ENCODE data around the gene QRICH1. TPM values are rescaled to one million over a fixed set of nuclear protein-coding genes. Genes with fewer than 3 reads are reported as not detected.
A peak's percentile ranks its signal among the peaks of the same experiment; 100 is the strongest.

The QRICH1 gene
- total RNA-seq, 1 experiment from 2014 or later = 151 TPM

DNA sequence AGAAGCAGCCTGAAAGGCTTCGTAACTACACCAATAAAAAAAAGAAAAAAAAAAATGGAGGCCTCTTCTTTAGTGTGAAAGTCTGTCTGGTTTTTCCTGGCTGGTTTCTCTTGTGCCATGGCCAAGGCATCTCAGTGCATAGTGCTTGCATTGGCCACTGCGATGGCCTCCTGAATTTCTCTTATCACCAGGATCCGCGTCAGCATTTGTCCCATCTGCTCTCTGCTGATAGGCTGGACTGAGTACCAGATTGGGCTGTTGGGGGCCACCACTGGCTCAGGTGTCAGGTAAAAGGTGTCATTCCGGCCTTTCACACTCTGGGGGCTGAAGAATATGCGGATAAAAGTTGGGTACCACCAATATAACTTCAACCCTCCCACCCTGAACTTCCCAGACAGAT lies 63.5 kb downstream of the QRICH1 start:
- no peak overlapping the region for H2BK5ac ChIP-seq (ENCODE audit: insufficient read length, low read length)
- H2AK5ac ChIP-seq (ENCODE audit: insufficient read length, low read length) = no peak overlapping the region
- no peaks in the 10 kb centered on the region for H3K79me1 ChIP-seq (ENCODE audit: insufficient read depth, low read depth, low read length, poor library complexity, severe bottlenecking)
- Mint-ChIP-seq H3K4me1 (peaks cover 13 to 20% of the 10 kb centered on the region in 2 experiments), H3K4me3 (peak overlapping the region in 1 of 2 experiments; percentile 61; a peak in 1 of 5 replicates), H3K36me3 (ENCODE audit: insufficient read depth in 1 of 3, low read depth in 3 of 3) (peaks cover 56 to 91% (median 75%) of the 10 kb centered on the region in 3 experiments), H3K27ac (peak overlapping the region in 1 of 3 experiments; percentile 48; a peak in 1 of 7 replicates), H3K27me3 (ENCODE audit: low read depth) (no peaks in the 10 kb centered on the region; the same call in none of the 2 replicates), H3K9me3 (no peaks in the 10 kb centered on the region)
- H3K79me2 ChIP-seq (ENCODE audit: insufficient read depth, low read length) = no peaks in the 10 kb centered on the region
- no peak overlapping the region for H3T11ph ChIP-seq (ENCODE audit: low read length)
- no peak overlapping the region for H3K9ac ChIP-seq (ENCODE audit: extremely low read depth, insufficient read length, low read length)
- TF ChIP-seq, protein P1, sequence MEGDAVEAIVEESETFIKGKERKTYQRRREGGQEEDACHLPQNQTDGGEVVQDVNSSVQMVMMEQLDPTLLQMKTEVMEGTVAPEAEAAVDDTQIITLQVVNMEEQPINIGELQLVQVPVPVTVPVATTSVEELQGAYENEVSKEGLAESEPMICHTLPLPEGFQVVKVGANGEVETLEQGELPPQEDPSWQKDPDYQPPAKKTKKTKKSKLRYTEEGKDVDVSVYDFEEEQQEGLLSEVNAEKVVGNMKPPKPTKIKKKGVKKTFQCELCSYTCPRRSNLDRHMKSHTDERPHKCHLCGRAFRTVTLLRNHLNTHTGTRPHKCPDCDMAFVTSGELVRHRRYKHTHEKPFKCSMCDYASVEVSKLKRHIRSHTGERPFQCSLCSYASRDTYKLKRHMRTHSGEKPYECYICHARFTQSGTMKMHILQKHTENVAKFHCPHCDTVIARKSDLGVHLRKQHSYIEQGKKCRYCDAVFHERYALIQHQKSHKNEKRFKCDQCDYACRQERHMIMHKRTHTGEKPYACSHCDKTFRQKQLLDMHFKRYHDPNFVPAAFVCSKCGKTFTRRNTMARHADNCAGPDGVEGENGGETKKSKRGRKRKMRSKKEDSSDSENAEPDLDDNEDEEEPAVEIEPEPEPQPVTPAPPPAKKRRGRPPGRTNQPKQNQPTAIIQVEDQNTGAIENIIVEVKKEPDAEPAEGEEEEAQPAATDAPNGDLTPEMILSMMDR (conservative IDR thresholded peaks at IDR 0.05) = no peak
- H3K14ac ChIP-seq (ENCODE audit: insufficient read depth, low read length) = no peak overlapping the region
- H3K27me3 ChIP-seq (ENCODE audit: insufficient read depth, low read length) = no peaks in the 10 kb centered on the region
- H3K56ac ChIP-seq (ENCODE audit: insufficient read length, low read depth, low read length) = no peak overlapping the region
- no peak overlapping the region for H3K4me2 ChIP-seq (ENCODE audit: insufficient read depth, insufficient read length, low read length)
- no peak overlapping the region for H3K23ac ChIP-seq (ENCODE audit: insufficient read length, low read depth, low read length)
- H3K18ac ChIP-seq (ENCODE audit: insufficient read length, low read depth, low read length) = no peak overlapping the region
- peaks cover 7% of the 10 kb centered on the region for H4K20me1 ChIP-seq (ENCODE audit: control insufficient read depth, insufficient read depth, insufficient read length)
- no peak overlapping the region for H2BK12ac ChIP-seq (ENCODE audit: insufficient read length, low read depth, low read length)
- no peak overlapping the region for H2BK15ac ChIP-seq (ENCODE audit: low read depth, low read length)
- no peaks in the 10 kb centered on the region; the same call in 1 of the 2 replicates for H3K4me1 ChIP-seq (ENCODE audit: insufficient read depth, low read length)
- no peak overlapping the region for H4K5ac ChIP-seq (ENCODE audit: insufficient read length, low read depth, low read length)
- H2AFZ ChIP-seq (ENCODE audit: low read length) = no peak overlapping the region
- peaks cover 3% of the 10 kb centered on the region for H3K23me2 ChIP-seq (ENCODE audit: insufficient read length, low read depth, low read length, poor library complexity, severe bottlenecking)
- H2BK120ac ChIP-seq (ENCODE audit: low read depth, low read length, poor library complexity, severe bottlenecking) = no peak overlapping the region
- no peak overlapping the region for H2BK20ac ChIP-seq (ENCODE audit: low read depth, low read length, poor library complexity, severe bottlenecking)
- no peak overlapping the region for H3K4ac ChIP-seq (ENCODE audit: low read depth, low read length)
- no peak overlapping the region for H3K27ac ChIP-seq (ENCODE audit: insufficient read length, low read depth, low read length)
- H4K8ac ChIP-seq (replicated peaks; ENCODE audit: insufficient read length, low read depth, low read length) = no peak overlapping the region
- no peaks in the 10 kb centered on the region for H3K9me3 ChIP-seq (ENCODE audit: control insufficient read depth, low read depth, low read length)
- WGBS (ENCODE audit: extremely low coverage, insufficient read length, low lambda C conversion rate) = no CpG with 5 or more reads among the region's 6 CpGs
- no peak for DNase-seq
- H4K91ac ChIP-seq (ENCODE audit: insufficient read length, low read depth, low read length) = no peak overlapping the region
